Stomach smooth muscle (tissue), 2 donors: ENCODE measurements around the gene SP8.

ENCODE experiments used
- H3K27ac ChIP-seq: one replicate; pipeline ENCODE4 v1.7.0; 2013; ENCODE audit warnings: mild to moderate bottlenecking, low read length, inconsistent platforms
- H3K27me3 ChIP-seq, 2 donors: one replicate each; pipeline ENCODE4 v1.7.0; 2013; ENCODE audit warnings: low read length in 2 of 2; ENCODE audit not compliant: insufficient read depth in 2 of 2, control insufficient read depth in 1 of 2
- H3K36me3 ChIP-seq, 2 donors: one replicate each; pipeline ENCODE4 v1.7.0; 2013; ENCODE audit warnings: low read length in 2 of 2; ENCODE audit not compliant: control insufficient read depth in 2 of 2, insufficient read depth in 2 of 2
- H3K4me1 ChIP-seq: one replicate; pipeline ENCODE4 v1.7.0; 2013; ENCODE audit warnings: low read length; ENCODE audit not compliant: control insufficient read depth, insufficient read depth
- H3K4me3 ChIP-seq, 2 donors: one replicate each; pipeline ENCODE4 v1.7.0; 2013; ENCODE audit warnings: low read length in 2 of 2
- H3K9ac ChIP-seq, 2 donors: one replicate each; pipeline ENCODE4 v1.7.0; 2013; ENCODE audit warnings: low read length in 2 of 2, mild to moderate bottlenecking in 1 of 2
- H3K9me3 ChIP-seq, 2 donors: one replicate each; pipeline ENCODE4 v1.7.0; 2013; ENCODE audit warnings: low read length in 2 of 2; ENCODE audit not compliant: control insufficient read depth in 2 of 2
- donor health status: healthy.
- donor health status: Pancreatic carcinoma.

SP8 gene

DNA sequence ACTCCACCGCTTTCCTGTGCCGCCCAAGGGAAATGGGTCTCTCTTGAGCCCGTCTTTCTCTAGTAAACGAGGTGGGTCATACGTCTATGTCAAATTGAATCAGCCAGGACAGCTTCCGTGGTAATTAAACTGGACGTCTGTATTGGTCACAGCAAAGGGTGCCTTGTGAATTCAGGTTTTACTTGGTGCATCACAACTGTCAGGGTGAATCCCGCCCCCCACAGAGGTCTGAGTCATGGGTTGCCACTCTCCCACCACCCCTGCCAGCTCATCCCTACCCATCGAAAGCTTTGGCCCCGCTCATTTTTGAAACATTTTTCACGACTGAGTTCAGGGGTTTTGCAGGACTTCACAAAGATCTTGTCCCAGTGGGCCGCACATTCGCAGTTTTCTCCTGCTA is 8.0 kb upstream of the SP8 start:
- Histone ChIP-seq H3K9me3 (peaks cover 0 to 7% of the 10 kb centered on the region in 2 donors), H3K4me1 (peaks cover 14% of the 10 kb centered on the region), H3K27ac (no peak overlapping the region), H3K4me3 (no peak overlapping the region), H3K36me3 (no peaks in the 10 kb centered on the region), H3K27me3 (peaks cover 71 to 93% of the 10 kb centered on the region in 2 donors), H3K9ac (no peak overlapping the region)

GRCh38 chr7:20793694-20794394 is 7.2 kb upstream of the SP8 start:
- H3K27ac ChIP-seq: no peak overlapping the region
- no peak overlapping the region for H3K9ac ChIP-seq
- peaks cover 0 to 7% of the 10 kb centered on the region in 2 donors for H3K9me3 ChIP-seq
- H3K4me1 ChIP-seq: peaks cover 14% of the 10 kb centered on the region
- no peaks in the 10 kb centered on the region for H3K36me3 ChIP-seq
- no peak overlapping the region for H3K4me3 ChIP-seq
- peaks cover 68 to 92% of the 10 kb centered on the region in 2 donors for H3K27me3 ChIP-seq

DNA sequence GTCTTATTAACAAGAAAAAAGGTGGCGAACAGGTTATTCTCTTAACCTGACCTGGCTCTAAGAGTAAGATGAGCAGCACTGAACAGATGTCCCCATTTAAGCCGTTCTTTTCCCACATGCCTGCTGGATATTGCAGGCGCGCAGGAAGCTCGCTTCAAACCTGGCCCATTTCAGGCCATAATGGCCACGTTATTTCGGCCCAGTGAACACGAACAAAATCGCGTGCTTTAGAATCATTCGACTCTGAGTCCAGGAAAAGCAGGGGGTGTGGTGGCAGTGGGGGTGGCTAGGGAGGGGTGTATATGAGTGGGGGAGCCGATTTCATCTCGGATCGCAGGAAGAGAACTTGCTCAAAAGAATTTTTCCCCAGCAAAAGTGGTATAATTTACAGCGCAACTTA is 6.6 kb upstream of the SP8 start:
- H3K9me3 ChIP-seq: peaks cover 0 to 7% of the 10 kb centered on the region in 2 donors
- H3K4me1 ChIP-seq: peaks cover 10% of the 10 kb centered on the region
- no peaks in the 10 kb centered on the region for H3K36me3 ChIP-seq
- H3K9ac ChIP-seq: no peak overlapping the region
- H3K27me3 ChIP-seq: peaks cover 69 to 92% of the 10 kb centered on the region in 2 donors
- H3K27ac ChIP-seq: no peak overlapping the region
- H3K4me3 ChIP-seq: no peak overlapping the region

GRCh38 chr7:20791538-20792434 is 5.1 kb upstream of the SP8 start:
- Histone ChIP-seq H3K36me3 (no peaks in the 10 kb centered on the region), H3K27ac (no peak overlapping the region), H3K27me3 (peaks cover 74 to 95% of the 10 kb centered on the region in 2 donors)

GRCh38 chr7:20790375-20790774 is 3.7 kb upstream of the SP8 start:
- H3K36me3 ChIP-seq: no peaks in the 10 kb centered on the region
- no peak overlapping the region for H3K4me3 ChIP-seq
- H3K9ac ChIP-seq: no peak overlapping the region
- H3K27ac ChIP-seq: no peak overlapping the region
- peaks cover 76 to 95% of the 10 kb centered on the region in 2 donors for H3K27me3 ChIP-seq
- peaks cover 16% of the 10 kb centered on the region for H3K4me1 ChIP-seq
- H3K9me3 ChIP-seq: peaks cover 0 to 3% of the 10 kb centered on the region in 2 donors

More at GRCh38 chr7:20791538-20792434, 5.1 kb upstream of the SP8 start:
- Histone ChIP-seq H3K9ac (no peak overlapping the region), H3K4me1 (peaks cover 6% of the 10 kb centered on the region), H3K4me3 (no peak overlapping the region), H3K9me3 (peaks cover 0 to 7% of the 10 kb centered on the region in 2 donors)

- Histone ChIP-seq H3K27me3 (peaks cover 71 to 94% of the 10 kb centered on the region in 2 donors), H3K4me3 (no peak overlapping the region), H3K4me1 (peaks cover 20% of the 10 kb centered on the region), H3K36me3 (no peaks in the 10 kb centered on the region), H3K9ac (no peak overlapping the region), H3K9me3 (peaks cover 0 to 3% of the 10 kb centered on the region in 2 donors), H3K27ac (no peak overlapping the region)
These were observed 1.8 kb upstream of the SP8 start for GRCh38 chr7:20788420-20788990.

DNA sequence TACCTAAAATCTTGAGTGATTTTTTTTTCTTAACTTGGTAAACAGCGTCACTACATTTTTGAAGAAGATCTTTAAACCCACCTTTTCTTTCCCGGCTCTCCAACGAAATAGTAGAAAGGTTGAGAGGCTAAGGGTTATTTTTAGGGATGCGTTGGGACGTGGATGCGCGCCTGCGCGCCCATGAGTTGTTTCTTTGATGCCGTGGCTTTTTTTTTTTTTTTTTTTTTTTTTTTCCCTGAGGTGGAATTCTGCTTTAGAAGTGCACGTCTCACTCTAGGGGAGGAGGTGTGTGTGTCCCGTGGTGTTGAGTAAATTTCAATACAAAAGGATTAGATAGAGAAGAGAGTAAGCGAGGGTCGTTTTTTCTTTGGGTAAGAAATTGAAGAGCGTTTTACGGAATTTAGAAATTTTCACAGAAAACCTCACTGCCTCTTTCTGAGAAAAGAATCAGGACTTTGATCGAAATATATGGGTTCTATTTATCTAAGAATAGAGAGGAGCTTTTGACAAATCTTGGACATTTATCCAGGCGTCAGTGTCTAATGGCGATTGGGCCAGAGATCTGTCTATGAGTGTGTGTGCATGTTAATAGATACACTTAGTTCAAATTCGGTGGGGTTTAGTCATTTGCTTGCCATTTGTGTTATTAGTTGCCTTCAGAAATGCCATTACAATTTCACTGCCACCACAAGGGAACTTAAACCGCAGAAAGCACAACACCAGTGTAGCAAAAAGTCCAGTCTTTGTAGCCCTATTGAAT is 1.2 kb upstream of the SP8 start:
- no peaks in the 10 kb centered on the region for H3K36me3 ChIP-seq
- peaks cover 70 to 96% of the 10 kb centered on the region in 2 donors for H3K27me3 ChIP-seq
- H3K4me3 ChIP-seq: no peak overlapping the region
- H3K4me1 ChIP-seq: peaks cover 20% of the 10 kb centered on the region
- no peak overlapping the region for H3K27ac ChIP-seq
- H3K9ac ChIP-seq: no peak overlapping the region
- H3K9me3 ChIP-seq: peaks cover 0 to 3% of the 10 kb centered on the region in 2 donors

DNA sequence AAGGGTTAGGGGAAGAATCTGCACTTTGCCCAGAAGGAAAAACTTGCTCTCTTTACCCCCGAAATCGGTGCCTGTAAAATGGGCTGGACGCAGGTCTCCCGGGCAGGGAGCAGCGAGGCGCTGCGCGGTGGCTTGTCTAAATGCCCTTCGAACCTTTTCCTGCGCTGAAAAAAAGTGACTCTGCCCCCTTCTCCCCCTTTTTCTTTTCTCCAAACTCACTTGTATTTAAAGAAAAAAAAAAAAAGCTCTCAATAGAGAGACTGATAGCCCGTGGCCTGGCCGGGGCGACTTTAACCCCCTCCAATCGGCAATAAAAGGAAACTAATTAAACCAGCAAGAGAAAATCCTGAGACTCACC is 286 bp downstream of the SP8 start:
- Histone ChIP-seq H3K36me3 (no peaks in the 10 kb centered on the region), H3K9ac (no peak overlapping the region), H3K27ac (no peak overlapping the region), H3K9me3 (peaks cover 0 to under 1% of the 10 kb centered on the region in 2 donors), H3K27me3 (peaks cover 59 to 96% of the 10 kb centered on the region in 2 donors), H3K4me3 (peak overlapping the region in 1 of 2 donors; percentile 44), H3K4me1 (peaks cover 20% of the 10 kb centered on the region)

GRCh38 chr7:20786049-20786412 is 655 bp downstream of the SP8 start:
- Histone ChIP-seq H3K4me1 (peaks cover 20% of the 10 kb centered on the region), H3K9ac (no peak overlapping the region), H3K27ac (no peak overlapping the region), H3K9me3 (no peaks in the 10 kb centered on the region), H3K36me3 (no peaks in the 10 kb centered on the region), H3K27me3 (peaks cover 55 to 95% of the 10 kb centered on the region in 2 donors), H3K4me3 (peak overlapping the region in 1 of 2 donors; percentile 44)
